GM18861 (cell line): Measurements from ENCODE around the gene ADCY6.

Source experiments
- ATAC-seq: cut with Tn5 transposase; IDR thresholded peaks from one replicate; pipeline ENCODE4 v1.9.1; 2021; ENCODE audit not compliant: unreplicated experiment

The ADCY6 gene

DNA sequence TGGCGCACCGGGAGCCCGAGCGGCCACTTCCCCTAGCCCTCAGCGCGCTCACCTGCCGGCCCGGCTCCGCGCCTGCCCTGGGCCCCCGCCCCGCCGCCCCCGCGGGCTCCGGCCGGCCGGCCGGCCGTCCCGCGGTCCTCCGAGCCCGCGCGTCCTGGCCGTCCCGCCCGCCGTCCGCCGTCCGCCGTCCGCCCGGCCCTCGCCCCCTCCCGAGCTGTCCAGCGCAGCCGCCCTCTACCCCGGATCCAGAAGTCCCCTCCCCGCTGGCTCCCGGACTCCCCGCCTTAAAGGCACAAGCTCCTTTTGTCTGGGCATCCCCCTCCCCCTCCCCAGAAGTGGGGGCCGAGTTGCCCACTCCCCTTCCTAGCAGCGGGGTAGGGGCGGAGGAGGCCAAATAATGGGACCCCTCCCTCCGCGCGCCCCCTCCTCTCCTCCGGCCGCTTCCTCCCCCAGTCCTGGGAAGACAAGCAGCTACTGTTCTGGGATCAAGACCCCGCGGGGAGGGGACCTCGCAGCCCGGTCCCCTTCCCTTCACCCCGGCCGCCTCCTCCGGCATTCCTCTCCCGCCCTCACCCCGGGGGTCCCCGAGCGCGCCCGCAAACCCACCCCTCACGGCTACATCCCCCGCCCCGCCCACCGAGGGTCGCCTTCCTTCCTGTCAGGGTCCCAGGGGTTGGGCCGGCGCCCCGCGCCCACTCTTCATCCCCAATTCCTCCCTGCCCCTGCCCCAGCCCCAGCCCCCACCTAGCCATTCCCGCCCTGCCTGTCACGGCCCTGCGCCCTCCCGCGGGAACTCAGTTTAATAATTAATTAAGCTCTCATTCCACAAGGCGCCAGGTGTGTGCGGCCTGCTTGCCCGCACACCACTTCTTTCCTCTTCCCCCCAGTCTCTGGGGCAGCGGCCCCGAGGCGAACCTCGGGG is at the start of gene ADCY6:
Gene ADCY6, minus strand, starts transcription at position 236 of the 922 bp plus-strand sequence. CDS start 5,655 bp downstream, outside the sequence.
- no peak for ATAC-seq

DNA sequence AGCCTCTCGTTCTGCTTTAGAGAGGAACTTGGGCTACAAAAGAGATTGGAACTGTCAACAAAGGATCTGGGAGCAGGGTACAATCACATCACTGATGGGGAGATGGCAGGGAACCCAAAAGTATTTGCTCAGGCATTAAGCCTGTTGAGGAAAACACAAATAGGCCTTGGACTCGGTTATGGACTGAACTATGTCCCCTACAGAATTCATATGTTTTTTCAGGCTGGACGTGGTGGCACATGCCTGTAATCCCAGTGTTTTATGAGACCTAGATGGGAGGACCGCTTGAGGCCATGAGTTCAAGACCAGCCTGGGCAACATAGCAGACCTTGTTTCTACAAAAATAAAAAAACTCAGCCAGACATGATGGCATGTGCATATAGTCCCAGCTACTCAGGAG is 49.2 kb upstream of the ADCY6 start:
- ATAC-seq = no peak

DNA sequence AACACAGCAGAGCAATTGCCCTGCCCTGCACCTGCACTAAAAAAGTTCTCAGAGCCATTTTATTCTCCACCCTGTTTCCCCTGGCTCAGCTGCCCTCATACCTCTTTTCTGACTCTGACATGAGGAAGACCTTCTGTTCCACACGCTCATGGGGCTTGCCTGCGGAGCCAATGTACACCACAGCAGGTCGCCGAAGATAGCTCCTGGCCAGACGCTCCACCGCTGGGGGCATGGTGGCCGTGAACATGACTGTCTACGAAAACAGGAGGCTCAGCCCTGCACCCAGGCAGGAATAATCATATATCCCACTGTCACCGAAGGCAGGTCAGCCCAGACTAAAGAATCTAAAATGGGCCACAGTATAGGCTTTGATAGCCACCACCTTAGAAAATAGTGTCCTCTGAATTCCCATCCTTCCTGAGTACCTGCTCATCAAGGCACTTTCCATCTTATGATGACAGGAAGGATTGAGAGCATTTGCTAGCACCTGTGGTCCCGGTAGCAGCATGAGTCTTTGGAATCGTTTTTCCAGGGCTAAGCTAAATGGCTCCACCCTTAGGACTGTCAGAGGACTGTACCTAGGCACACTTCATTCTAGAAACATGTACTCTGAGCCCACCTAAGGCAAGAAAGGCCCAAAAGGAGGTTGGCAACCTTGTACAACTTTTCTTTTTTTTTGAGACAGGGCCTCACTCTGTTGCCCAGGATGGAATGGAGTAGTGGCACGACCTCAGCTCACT is 43.6 kb upstream of the ADCY6 start:
- ATAC-seq = no peak

DNA sequence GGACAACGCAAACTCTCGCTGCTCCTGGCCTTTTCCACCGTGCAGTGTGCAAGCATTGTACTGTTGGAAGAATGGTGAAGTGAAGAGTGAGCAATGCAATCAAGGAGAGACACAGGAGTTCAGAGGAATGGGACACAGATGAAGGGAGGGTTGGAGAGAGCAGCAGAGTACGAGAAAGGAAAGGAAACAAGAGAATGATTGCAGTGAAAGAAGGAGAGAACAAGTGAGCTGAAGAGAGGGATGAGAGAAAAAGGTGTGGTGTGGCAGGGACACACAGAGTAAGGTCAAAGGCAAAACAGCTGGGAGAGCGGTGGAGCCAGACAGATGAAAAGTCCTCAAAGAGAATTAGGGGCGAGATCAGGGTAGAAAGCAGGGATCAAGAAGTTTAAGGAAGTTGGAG is 42.4 kb upstream of the ADCY6 start:
- no peak for ATAC-seq

DNA sequence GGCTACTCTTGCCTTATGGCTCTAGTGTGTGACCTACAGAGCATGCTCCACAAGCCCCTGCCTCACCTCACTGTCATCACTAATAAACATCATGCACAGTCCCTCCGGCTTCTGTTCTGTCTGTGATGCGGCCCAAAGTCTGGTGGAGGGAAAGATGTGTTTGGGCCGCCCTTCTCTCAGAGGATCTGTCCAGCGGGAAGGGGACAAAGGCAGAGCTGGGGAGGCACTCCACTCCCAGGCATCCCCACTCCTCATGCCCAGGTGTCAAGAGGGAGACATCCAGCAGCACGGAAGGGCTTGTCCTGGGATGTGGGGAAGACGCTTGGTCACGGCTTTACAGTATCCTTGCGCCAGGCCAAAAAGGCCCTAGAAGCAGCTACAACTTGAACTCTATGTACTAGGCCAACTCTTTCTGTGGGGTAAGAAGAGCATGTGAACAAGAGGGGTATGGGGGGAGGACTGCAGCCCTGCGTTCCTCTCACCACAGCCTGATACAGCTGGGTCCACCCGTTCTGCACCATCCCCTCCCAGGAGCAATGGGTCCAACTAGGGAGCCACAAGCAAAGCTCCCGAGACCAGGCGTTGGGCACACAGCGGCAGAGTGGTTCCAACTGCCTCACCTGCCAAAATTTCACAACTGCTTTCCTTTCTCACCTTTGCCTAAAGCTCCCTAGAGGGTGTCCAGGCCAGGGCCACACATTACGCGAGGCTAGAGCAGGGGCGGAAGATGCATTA is 40.1 kb upstream of the ADCY6 start:
- no peak for ATAC-seq

DNA sequence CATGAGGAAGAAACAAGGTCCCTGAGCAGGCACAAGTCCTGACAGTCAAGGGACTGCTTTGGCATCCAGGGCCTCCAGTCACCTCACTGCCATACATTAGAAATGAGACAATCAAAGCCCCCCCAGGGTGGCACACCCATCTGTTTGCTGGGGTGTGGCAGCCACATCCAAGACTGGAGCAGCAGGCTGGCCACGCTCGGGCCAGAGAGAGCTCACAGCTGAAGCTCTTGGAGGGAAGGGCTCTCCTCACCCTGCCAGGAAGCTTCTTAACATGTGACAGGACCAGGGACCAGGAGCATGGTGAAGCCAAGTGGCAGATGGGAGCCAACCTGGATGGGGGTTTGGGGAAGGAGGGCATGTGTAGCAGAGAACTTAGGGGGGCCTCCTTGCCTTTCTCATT is 39.4 kb upstream of the ADCY6 start:
- no peak for ATAC-seq

GRCh38 chr12:48827513-48828096 is 38.7 kb upstream of the ADCY6 start:
- ATAC-seq = no peak

DNA sequence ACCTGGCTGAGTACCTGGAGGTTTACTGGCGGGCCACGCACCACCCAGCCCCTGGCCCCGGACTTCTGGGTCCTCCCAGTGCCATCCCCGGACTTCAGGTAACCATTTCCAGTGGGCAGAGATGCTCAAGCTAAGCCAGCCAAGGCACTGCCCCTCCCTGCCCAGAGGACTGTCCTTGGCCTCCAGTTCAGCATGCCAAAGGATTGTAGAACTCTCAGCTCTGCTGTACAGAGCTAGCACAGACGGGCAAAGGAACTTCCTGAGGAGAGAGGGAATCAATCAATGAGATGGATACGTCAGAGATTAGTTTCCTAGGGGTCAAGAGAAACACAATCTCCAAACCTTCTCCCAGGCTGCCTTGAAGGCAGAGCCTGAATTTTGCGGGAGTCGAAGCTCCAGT is 38.1 kb upstream of the ADCY6 start:
- ATAC-seq = no peak

DNA sequence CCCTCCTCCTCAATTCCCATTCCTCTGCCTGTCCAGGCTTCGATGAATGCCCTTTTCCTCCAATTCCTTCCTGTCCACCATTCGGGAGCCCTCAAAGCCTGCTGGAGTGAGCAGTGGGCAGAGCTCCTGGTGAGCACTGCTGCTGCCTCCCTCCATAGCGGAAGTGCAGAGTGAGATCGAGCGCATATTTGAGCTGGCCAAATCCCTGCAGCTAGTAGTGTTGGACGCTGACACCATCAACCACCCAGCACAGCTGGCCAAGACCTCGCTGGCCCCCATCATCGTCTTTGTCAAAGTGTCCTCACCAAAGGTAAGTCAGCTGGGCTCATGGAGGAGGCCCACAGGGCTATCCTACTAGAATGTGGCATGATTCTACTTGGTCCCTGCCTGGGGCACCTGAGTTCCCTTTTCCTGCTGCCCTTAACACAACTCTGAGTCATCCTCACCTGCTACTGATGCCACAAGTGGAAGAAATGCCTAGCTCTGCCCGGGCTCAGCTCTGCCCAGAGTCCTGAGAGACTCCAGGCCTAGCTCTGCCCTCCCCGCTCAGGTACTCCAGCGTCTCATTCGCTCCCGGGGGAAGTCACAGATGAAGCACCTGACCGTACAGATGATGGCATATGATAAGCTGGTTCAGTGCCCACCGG is 37.4 kb upstream of the ADCY6 start:
- ATAC-seq = no peak

DNA sequence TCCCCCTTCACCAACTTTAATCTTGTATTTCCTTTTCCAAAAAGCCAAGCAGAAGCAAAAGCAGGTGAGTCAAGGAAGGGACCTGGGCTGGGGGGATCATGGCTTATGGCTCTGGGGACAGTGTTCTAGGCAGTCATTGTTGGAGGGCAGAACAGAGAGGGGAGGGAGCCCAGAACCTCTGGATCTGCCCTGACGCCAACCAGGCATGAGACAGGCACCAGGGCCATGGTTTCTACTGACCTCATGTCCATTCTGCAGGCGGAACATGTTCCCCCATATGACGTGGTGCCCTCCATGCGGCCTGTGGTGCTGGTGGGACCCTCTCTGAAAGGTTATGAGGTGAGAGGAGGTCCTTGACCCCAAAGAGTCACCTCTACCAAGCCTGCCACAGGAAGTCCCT is 36.0 kb upstream of the ADCY6 start:
- no peak for ATAC-seq

GRCh38 chr12:48824112-48824511 is 35.2 kb upstream of the ADCY6 start:
- ATAC-seq = no peak

GRCh38 chr12:48823281-48823680 is 34.4 kb upstream of the ADCY6 start:
- ATAC-seq = no peak

DNA sequence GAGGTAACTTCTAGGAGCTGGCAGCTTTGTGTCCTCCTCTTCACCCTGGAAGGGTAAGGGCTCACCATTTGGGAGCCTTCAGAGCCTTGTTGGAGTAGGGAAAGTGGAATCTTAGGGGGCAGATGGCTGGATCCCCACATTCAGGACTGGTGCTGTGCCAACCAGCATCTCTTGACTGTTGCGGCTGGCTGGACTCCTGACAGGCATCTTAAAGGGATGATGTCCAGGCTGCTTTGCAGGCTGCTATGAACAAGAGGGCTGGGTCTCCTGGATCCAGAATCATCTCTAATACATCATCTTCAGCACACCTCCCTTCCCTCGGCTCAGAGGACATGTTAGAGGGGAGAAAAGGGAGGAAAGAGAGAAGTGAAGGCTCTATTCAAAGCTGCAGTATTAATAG is 33.8 kb upstream of the ADCY6 start:
- no peak for ATAC-seq

DNA sequence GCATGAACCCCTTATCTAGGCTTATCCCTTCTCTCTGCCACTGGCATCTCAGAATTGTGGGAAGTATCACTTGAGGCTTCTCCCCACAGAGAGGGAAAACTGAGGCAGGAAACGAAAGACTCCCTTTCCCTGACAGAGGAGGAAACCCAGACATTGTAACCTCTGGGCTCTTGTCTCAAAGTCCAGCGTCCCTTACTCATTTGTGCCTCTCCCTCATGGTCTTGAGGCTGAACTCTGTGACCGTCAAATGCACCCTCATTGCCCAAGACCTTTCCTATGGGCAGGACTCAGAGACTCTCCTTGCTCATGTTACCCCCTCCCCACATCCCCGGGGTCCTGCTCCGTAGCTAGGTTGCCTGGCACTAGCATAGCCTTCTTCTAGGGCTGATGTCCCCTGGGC is 33.2 kb upstream of the ADCY6 start:
- ATAC-seq = no peak

DNA sequence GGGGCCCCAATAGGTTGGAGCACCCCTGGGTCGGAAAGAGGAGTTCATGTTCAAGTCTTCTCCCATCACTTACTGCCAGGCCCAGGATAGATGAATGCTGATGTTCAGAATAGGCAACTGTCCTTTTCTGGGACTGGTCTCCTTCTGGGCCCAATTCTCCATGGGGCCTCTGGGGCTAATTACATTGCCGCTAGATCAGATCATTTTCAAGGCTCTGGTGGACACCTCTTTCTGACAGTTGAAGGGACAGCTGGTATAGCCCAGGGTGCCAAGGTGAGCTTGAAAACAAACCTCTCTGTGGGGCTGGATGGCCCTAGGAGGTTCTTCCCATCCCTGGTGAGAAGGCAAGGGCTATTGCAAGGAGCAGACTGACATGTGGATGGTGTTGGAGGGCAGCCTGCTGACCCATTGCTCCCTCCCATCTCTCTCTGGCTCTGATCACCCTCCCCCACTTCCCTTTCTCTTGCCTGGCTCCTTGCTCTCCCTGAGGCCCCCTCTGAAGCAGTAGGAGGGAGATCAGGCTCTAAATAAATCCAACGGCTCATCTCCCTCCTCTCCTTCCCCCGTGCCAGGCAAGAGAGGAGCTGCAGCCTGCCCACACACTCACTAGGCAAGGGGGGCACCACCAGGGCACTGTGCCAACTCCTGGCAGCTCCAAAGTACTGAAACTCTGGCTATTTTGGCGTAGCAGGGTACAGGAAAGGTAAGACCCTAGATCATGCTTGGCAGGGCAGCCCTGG is 31.3 kb upstream of the ADCY6 start:
- ATAC-seq = no peak

DNA sequence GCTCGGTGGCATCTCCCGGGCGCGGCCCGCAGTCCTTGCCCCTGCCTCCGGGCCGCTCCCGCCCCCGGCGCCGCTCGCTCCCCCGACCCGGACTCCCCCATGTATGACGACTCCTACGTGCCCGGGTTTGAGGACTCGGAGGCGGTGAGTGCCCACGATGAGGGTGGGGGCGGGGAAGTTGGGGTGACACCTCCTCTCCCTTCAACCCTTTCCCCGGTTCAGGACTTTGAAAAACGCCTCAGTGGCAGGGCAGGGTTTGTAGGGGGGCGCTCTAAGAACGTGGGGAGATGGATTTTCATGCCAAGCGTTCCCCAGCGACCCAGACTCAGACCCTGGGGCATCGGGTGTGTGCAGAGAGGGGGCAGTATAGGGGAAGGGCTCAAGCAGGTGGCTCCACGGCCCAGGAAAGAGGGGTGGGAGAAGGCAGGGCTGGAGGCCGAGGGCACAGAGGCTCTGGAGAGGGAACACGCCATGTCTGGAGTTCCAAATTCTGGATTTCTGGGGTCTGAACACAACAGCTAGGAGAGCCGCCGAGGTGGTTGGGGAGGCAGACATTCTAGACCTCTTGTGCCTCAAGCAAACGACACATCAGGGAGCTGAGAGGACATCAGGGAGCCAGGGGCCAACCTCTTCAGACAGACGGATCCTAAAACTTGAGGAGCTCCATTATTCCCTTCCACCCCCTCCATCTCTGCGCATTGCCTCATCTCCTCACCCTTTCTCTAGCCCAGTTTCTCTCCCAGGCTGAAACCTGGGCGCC is 30.1 kb upstream of the ADCY6 start:
- no peak for ATAC-seq

DNA sequence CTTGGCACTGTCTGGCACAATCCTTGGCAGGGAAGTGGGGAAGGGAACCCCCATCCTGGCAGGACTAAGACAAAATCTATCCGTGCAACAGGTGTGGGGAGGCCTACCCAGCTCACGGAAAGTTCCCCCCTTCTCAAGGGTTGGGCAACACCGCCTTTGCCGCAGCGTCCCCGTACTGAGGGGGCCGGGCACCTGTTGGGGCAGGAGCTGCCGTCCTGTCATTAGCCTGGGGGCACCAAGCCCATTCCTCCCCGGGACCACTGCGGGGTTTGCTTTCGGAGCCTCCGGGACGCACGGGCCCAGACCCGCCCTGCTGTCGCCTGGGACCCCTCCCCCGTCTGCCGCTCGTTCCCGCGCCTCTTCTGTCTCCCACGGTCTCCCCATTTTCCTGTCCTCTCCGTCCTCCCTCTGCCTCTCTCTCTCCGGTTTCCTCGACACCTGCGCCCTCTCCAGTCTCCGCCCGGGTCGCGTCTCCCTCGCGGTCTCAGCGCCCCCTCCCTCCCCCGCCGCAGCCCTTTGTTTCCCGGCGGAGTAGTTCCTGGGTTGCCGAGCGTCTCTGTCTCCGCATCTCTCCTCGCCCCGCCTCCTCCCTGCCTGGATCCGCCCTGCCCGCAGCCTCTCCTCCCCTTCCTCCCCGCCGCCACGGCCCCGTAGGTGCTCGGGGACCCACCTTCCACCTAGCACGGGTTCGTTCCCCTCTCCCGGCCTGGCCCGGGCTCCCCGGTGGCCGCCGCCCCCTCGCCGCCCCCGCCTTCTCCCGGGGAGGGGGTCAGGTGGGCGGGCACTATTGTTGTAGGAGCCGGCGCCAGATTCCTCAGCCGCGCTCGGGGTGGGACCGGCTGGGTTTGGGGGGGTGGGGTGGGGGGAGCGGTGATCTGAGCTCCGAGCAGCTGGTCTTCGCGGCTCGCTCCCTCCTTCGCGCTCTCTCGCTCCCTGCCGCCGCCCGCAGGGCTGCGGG is 29.3 kb upstream of the ADCY6 start, which contains the start of gene CACNB3:
Gene CACNB3, plus strand, starts transcription at position 624 of the 958 bp plus-strand sequence. CDS start 434 bp downstream, outside the sequence.
- no peak for ATAC-seq
